Femur (tissue), 1 donor: ENCODE results near the gene INPP1.
"Not testable (repeated sequence)": the region's sequence is repeated elsewhere in the genome, so short reads cannot be mapped to it uniquely, and the experiment has no call there.

Experiments used
- DNase-seq: peaks from one replicate; pipeline ENCODE4 v3.0.0-alpha.2; 2017

The INPP1 gene

GRCh38 chr2:190343536-190344275 lies at the start of gene INPP1:
Gene INPP1 (plus strand): TSS chr2:190343589. CDS start chr2:190360103, 16,514 bp downstream.
- DNase-seq = peak; percentile 81

DNA sequence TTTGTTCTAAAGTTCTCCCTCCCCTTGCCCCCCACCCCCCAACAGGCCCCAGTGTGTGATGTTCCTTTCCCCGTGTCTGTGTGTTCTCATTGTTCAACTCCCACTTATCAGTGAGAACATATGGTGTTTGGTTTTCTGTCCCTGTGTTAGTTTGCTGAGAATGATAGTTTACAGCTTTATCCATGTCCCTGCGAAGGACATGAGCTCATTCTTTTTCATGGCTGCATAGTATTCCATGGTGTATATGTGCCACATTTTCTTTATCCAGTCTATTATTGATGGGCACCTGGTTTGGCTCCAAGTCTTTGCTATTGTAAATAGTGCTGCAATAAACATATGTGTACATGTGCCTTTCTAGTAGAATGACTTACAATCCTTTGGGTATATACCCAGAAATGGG lies 45.5 kb upstream of the INPP1 start:
- not testable (repeated sequence) for DNase-seq

DNA sequence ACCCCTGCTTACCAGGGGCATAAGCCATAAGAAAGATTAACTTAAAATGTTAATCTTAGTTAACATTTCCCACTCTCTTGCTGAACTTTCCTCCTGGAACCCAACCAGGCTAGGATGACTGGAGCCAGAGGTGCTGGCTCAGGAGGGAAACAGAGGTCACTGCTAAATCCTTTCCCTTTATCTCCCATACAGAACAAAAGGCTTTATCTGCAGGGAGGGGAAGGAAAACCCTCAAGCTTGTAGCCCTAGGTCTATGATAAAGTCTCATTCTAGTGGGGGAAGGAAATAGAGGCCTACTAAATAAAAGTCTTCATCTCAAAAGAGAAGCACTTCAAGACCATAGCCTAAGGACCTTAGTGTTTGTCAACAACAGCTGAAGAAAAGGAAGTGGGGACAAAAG lies 42.4 kb upstream of the INPP1 start:
- no peak for DNase-seq

- DNase-seq = no peak
Observed at GRCh38 chr2:190302052-190302451, 41.3 kb upstream of the INPP1 start.

DNA sequence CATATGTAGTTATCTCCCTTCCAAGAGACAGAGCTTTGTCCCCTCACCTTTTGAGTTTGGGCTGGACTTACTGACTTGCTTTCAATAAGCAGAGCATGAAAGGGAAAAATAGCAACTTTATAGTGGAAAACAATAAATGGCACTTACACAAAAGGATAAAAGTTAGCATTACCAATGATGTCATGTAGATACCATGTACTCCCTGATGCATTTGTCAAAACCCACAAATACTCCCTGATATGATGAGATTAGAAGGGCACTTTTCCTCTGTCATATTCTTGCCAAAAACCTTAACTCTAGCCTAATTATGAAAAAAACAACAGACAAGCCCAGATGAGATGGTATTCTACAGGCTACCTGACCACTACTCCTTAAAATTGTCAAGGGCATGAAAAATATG lies 39.7 kb upstream of the INPP1 start:
- no peak for DNase-seq

DNA sequence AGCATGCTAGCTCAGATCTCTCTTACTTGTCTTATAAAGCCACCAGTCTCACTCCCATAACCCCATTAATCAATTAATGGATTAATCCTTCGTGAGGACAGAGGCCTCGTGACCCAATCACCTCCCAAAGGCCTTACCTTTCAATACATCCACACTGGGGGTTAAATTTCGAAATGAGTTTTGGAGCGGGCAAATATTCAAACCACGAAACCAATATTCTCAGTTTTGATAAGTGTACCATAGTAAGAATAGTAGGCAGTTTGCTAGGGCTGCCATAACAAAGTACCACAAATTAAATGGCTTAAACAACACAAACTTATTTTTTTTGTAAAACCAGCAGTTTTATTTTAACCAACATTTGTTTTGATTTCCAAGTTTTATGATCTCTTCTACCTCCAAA lies 39.0 kb upstream of the INPP1 start:
- no peak for DNase-seq

- DNase-seq = no peak
Observed at GRCh38 chr2:190308031-190308430, 35.4 kb upstream of the INPP1 start.

GRCh38 chr2:190311893-190312634 lies 31.3 kb upstream of the INPP1 start:
- no peak for DNase-seq

GRCh38 chr2:190312635-190313025 lies 30.8 kb upstream of the INPP1 start:
- DNase-seq = not testable (repeated sequence)

DNA sequence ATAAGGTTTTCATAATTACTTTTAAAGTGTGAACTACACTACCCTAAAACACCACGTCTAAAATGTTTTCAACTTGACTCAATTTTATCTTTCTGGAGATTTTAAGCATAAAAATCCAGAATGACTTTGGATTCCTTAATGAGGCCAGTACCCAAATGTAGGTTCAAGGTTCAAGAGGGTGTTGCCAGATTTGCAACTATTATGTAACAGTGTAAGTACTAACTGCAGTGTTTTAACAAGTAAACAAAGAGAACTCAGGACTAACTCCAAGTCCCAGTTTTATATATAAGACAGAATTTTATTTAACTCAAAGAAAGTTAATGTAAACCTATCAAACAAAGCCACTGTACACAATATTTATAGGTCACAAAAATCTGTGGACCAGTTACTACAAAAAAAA lies 29.5 kb upstream of the INPP1 start:
- DNase-seq = no peak

GRCh38 chr2:190315273-190315672 lies 28.1 kb upstream of the INPP1 start:
- no peak for DNase-seq

DNA sequence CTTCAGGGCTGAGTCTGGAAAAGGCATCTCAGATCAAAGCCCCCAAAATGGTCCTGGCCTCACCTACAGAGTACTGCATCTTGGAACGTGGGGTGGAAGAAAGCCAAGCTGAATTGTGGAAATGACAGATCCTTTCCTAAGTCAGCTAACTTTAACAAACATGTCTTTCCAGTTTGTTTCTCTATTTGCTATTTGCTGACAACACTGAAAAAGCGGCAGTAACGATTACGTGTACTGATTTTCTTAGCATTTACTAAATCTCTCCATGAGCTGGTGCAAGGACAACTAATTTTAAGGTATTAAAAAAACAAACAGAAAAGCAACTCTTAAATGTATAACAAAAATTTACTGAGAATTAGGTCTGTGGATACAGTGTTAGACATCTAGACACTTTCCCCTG lies 24.9 kb upstream of the INPP1 start:
- DNase-seq = no peak

GRCh38 chr2:190318931-190319554 lies 24.3 kb upstream of the INPP1 start:
- DNase-seq = peak; percentile 31

GRCh38 chr2:190319555-190320498 lies 23.6 kb upstream of the INPP1 start, which contains the start of gene HIBCH:
Gene HIBCH (minus strand): TSS chr2:190319826. CDS start chr2:190319750, 76 bp downstream.
- peak; percentile 99 for DNase-seq

GRCh38 chr2:190320696-190321095 lies 22.7 kb upstream of the INPP1 start:
- no peak for DNase-seq

GRCh38 chr2:190323406-190323805 lies 20.0 kb upstream of the INPP1 start:
- DNase-seq = no peak

GRCh38 chr2:190325588-190325987 lies 17.8 kb upstream of the INPP1 start:
- no peak for DNase-seq

GRCh38 chr2:190327867-190328572 lies 15.4 kb upstream of the INPP1 start:
- no peak for DNase-seq

DNA sequence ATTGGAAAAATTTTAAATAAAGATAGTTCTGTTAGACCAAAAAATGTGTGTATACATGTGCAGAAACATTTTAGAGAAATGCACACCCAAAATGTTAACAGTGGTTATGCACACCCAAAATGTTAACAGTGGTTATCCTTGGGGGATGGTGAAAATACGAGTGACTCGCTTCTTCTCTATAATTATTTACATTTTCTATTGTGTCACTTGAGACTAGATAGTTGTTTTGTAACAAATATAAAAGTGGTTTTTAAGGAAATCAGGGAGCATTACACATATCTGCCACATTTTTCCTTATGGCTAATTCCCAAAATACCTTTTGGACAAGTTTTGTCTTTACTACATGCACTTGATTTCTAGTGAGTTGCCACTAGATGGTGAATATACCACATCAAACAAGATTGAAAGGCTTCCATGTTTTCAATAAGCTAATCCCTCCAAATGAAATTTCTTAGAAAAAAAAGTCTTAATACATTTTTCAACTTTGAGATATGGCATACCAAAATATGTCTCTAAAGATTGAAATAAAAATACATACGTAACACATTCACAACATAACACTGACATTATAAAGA lies 14.7 kb upstream of the INPP1 start:
- DNase-seq = no peak

DNA sequence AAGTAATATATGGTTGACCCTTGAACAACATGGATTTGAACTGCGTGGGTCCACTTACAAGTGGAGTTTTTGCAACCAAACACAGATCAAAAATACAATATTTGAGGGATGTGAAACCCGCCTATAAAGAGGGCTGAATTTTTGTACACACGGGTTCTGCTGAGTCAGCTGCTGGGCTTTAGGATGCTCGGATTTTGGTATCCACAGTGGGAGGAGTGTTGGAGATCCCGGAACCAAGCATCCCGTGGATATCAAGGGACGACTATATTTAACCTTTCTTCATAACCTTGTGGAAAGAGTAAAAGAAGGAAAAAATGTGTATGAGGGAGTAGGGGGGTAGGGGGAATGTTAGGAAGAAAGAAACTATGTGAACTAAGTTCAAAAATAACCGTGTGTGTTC lies 10.0 kb upstream of the INPP1 start:
- no peak for DNase-seq

DNA sequence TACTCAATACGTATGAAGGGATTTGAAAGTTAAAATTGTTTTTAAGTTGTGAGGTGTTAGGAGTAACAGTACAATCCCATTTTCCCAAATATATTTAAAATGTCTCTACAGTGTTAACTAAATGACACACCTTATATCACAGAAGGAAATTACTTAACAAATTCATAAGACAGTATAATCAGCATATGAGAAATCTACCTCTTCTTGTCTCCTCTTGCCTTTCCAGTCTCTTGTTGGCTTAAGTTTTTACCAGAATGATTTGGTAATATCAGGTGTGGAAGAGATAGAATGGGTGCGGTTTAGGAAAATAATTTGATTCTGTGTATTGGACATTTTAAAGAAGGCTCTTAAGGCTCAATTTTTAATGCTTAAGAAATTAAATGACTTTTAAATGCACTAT lies 9.5 kb upstream of the INPP1 start:
- no peak for DNase-seq
